LNCAP (cell line): Measurements from ENCODE around the gene NR6A1.

Experiments used
- CTCF ChIP-seq: fragments of 450-650 bp; IDR thresholded peaks from 2 replicates; pipeline ENCODE4 v1.5.1; 2017; ENCODE audit warnings: mild to moderate bottlenecking

Gene NR6A1

GRCh38 chr9:124615100-124615742 is 155.9 kb downstream of the NR6A1 start:
- TF ChIP-seq CTCF, result no peak

GRCh38 chr9:124613849-124614248 is 157.3 kb downstream of the NR6A1 start:
- TF ChIP-seq CTCF, result no peak

- TF ChIP-seq CTCF, result no peak
These were observed 160.0 kb downstream of the NR6A1 start for GRCh38 chr9:124611106-124611505.

GRCh38 chr9:124606027-124606426 is 165.1 kb downstream of the NR6A1 start:
- TF ChIP-seq CTCF, result no peak

GRCh38 chr9:124605258-124605657 is 165.9 kb downstream of the NR6A1 start:
- no peak for TF ChIP-seq CTCF

GRCh38 chr9:124602632-124603031 is 168.5 kb downstream of the NR6A1 start:
- TF ChIP-seq CTCF, result no peak

GRCh38 chr9:124602204-124602603 is 168.9 kb downstream of the NR6A1 start:
- no peak for TF ChIP-seq CTCF

GRCh38 chr9:124600407-124600806 is 170.7 kb downstream of the NR6A1 start:
- no peak for TF ChIP-seq CTCF
